ENCODE results near the gene MAP2.

The MAP2 gene

DNA sequence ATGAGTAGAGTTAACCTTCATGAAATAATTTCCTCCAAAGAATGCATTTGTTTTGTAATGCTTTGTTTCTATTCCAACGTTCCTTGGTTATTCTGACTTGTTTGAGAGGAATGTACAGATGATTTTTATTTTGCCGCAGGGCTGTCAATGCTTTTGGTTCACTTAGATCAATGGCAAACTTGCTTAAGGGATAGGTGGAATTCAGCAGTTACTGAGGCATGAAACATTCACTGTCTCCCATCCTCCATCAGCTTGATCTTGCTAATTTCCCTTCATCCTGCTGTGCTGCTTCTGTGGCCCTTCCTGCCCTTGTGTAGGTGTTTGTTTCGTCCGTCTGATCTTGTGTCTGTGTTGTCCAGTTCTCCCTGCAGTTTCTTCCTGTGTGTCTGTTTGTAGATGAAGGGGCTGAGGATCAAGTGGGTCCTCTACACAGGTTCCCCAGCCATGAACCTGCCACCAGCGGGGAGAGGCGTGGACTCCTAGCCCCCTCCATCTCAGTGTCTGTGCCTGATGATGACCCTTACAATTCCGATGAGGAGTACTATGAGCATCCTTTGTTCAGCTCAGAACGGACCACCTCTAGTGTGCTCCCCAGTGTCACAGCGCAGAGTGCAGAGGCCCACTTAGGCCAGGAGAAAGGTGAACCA lies 263.6 kb downstream of the MAP2 start:
- Histone ChIP-seq H3K4me3 (no peak overlapping the region), H3K27me3 (ENCODE audit: low read depth) (peaks cover 7% of the 10 kb centered on the region; the same call in 1 of the 2 replicates), H3K4me1 (no peaks in the 10 kb centered on the region; the same call in 1 of the 2 replicates), H3K9me3 (no peaks in the 10 kb centered on the region), H3K36me3 (replicated peaks) (no peaks in the 10 kb centered on the region)
- in situ Hi-C loops (cut with MboI; ENCODE audit: low sequenced_read_pairs), result no loop called here
- no peak for DNase-seq (ENCODE audit: low spot score in 2 of 2)

GRCh38 chr2:209688385-209688784 lies 264.5 kb downstream of the MAP2 start:
- Histone ChIP-seq H3K36me3 (replicated peaks) (no peaks in the 10 kb centered on the region), H3K4me3 (no peak overlapping the region), H3K9me3 (no peaks in the 10 kb centered on the region), H3K27me3 (ENCODE audit: low read depth) (peaks cover 7% of the 10 kb centered on the region; the same call in 1 of the 2 replicates), H3K4me1 (no peaks in the 10 kb centered on the region; the same call in 1 of the 2 replicates)
- in situ Hi-C loops (cut with MboI; ENCODE audit: low sequenced_read_pairs), result no loop called here
- DNase-seq (ENCODE audit: low spot score in 2 of 2), result no peak

GRCh38 chr2:209690029-209690754 lies 266.3 kb downstream of the MAP2 start:
- Histone ChIP-seq H3K27me3 (ENCODE audit: low read depth) (peaks cover 7% of the 10 kb centered on the region; the same call in 1 of the 2 replicates), H3K4me3 (no peak overlapping the region), H3K9me3 (no peaks in the 10 kb centered on the region), H3K36me3 (replicated peaks) (no peaks in the 10 kb centered on the region), H3K4me1 (no peaks in the 10 kb centered on the region; the same call in 1 of the 2 replicates)
- in situ Hi-C loops (cut with MboI; ENCODE audit: low sequenced_read_pairs), result no loop called here
- DNase-seq (ENCODE audit: low spot score in 2 of 2), result no peak

DNA sequence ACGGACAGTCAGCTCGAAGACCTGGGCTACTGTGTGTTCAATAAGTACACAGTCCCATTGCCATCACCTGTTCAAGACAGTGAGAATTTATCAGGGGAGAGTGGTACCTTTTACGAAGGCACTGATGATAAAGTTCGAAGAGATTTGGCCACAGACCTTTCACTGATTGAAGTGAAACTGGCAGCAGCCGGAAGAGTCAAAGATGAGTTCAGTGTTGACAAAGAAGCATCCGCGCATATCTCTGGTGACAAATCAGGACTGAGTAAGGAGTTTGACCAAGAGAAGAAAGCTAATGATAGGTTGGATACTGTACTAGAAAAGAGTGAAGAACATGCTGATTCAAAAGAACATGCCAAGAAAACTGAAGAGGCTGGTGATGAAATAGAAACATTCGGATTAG lies 270.9 kb downstream of the MAP2 start:
- Histone ChIP-seq H3K4me3 (no peak overlapping the region), H3K27me3 (ENCODE audit: low read depth) (peaks cover 4% of the 10 kb centered on the region; the same call in 1 of the 2 replicates), H3K36me3 (replicated peaks) (no peaks in the 10 kb centered on the region), H3K4me1 (peaks cover 3% of the 10 kb centered on the region; the same call in 1 of the 2 replicates), H3K9me3 (no peaks in the 10 kb centered on the region)
- in situ Hi-C loops (cut with MboI; ENCODE audit: low sequenced_read_pairs), result no loop called here
- DNase-seq (ENCODE audit: low spot score in 2 of 2), result no peak

DNA sequence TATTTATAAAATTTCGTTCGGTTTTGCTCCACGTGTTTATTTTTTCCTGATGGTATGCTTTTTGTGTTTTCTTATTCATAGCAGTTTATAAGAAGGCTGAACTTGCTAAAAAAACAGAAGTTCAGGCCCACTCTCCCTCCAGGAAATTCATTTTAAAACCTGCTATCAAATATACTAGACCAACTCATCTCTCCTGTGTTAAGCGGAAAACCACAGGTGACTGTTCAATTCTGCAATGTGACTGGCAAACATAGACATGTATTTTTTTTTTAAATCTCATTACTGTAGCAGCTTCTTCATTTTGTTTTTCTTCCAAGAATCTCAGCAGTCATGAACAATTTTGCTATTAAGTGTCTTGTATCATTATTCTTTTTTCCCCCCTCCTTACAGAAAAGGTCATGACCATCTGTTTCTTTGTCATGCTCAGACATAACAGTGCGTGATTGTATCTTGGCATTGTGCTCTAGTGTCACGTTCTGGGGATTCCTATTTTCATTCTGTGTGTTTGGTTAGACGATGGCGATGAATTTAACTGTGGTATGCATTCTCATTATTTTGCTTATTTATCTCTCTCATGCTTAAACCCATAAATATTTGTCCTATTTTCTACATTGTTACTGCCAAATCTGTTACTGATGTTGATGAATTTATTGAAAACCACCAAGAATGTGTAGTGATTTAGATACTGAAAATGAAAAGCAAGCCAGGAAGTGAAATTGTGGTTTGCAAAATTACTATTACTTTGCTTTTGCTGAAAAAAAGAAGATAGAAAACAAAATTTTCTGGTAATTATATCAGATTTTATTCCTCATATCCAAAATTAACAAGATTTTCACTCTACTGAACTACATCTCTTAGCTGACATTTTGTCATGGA lies 273.2 kb downstream of the MAP2 start:
- Histone ChIP-seq H3K4me1 (peaks cover 3% of the 10 kb centered on the region; the same call in 1 of the 2 replicates), H3K36me3 (replicated peaks) (no peaks in the 10 kb centered on the region), H3K4me3 (no peak overlapping the region), H3K27me3 (ENCODE audit: low read depth) (peaks cover 4% of the 10 kb centered on the region; the same call in 1 of the 2 replicates), H3K9me3 (no peaks in the 10 kb centered on the region)
- in situ Hi-C loops (cut with MboI; ENCODE audit: low sequenced_read_pairs), result no loop called here
- peak in 1 of 2 experiments; percentile 8 for DNase-seq (ENCODE audit: low spot score in 2 of 2)

DNA sequence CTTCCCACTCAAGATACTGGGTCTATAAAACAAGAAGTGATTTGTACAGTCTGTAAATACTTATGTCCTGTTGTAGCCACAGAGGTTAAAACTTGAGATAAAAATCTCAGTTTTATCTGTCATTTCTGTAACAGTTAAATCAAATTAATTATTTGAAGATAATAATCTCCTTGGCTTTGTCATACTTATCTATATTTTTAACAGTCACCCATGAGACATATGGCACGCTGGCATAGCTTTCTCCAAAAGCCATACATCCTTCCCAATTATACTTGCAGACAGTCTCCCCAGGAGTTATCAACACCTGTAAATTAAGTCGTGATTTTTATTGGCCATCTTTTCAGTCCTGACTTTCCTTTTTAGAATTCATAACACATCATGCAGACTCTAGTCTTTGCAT lies 278.9 kb downstream of the MAP2 start:
- DNase-seq (ENCODE audit: low spot score in 2 of 2), result no peak
- Histone ChIP-seq H3K27me3 (ENCODE audit: low read depth) (peaks cover 4% of the 10 kb centered on the region; the same call in 1 of the 2 replicates), H3K4me3 (no peak overlapping the region), H3K9me3 (no peaks in the 10 kb centered on the region), H3K4me1 (no peaks in the 10 kb centered on the region), H3K36me3 (replicated peaks) (no peaks in the 10 kb centered on the region)
- in situ Hi-C loops (cut with MboI; ENCODE audit: low sequenced_read_pairs), result no loop called here

DNA sequence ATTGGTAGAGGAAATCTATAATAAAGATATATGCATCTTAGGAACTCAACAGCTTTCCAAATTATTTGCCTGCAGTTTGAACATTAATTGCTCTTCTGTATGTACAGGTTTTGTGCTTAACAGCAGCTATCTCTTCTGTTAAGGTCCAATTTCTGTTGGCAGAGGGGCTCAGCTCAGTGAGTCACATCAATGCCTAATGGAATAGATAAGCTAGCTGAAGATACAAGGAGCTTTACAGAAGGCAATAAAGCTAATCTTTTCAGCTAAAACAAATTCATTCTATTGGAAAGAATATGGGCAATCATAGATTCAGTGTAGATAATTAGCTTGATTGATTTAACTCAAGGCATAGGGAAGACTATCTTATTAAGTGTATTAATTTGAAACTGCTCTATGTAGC lies 289.4 kb downstream of the MAP2 start:
- H3K4me1 ChIP-seq, result no peaks in the 10 kb centered on the region
- no peak overlapping the region for H3K4me3 ChIP-seq
- H3K27me3 ChIP-seq (ENCODE audit: low read depth), result no peaks in the 10 kb centered on the region
- in situ Hi-C loops (cut with MboI; ENCODE audit: low sequenced_read_pairs), result no loop called here
- H3K36me3 ChIP-seq (replicated peaks), result no peaks in the 10 kb centered on the region
- no peaks in the 10 kb centered on the region for H3K9me3 ChIP-seq
- no peak for DNase-seq (ENCODE audit: low spot score in 2 of 2)

- H3K27me3 ChIP-seq (ENCODE audit: low read depth), result no peaks in the 10 kb centered on the region
- no peaks in the 10 kb centered on the region for H3K4me1 ChIP-seq
- no peaks in the 10 kb centered on the region for H3K9me3 ChIP-seq
- H3K36me3 ChIP-seq (replicated peaks), result no peaks in the 10 kb centered on the region
- DNase-seq (ENCODE audit: low spot score in 2 of 2), result no peak
- in situ Hi-C loops (cut with MboI; ENCODE audit: low sequenced_read_pairs), result no loop called here
- no peak overlapping the region for H3K4me3 ChIP-seq
Measured at GRCh38 chr2:209719034-209719433, 295.2 kb downstream of the MAP2 start.

- H3K36me3 ChIP-seq (replicated peaks), result no peaks in the 10 kb centered on the region
- in situ Hi-C loops (cut with MboI; ENCODE audit: low sequenced_read_pairs), result no loop called here
- H3K4me1 ChIP-seq, result no peaks in the 10 kb centered on the region
- no peaks in the 10 kb centered on the region for H3K9me3 ChIP-seq
- no peak for DNase-seq (ENCODE audit: low spot score in 2 of 2)
- no peaks in the 10 kb centered on the region for H3K27me3 ChIP-seq (ENCODE audit: low read depth)
- no peak overlapping the region for H3K4me3 ChIP-seq
Measured at GRCh38 chr2:209721497-209721896, 297.6 kb downstream of the MAP2 start.

DNA sequence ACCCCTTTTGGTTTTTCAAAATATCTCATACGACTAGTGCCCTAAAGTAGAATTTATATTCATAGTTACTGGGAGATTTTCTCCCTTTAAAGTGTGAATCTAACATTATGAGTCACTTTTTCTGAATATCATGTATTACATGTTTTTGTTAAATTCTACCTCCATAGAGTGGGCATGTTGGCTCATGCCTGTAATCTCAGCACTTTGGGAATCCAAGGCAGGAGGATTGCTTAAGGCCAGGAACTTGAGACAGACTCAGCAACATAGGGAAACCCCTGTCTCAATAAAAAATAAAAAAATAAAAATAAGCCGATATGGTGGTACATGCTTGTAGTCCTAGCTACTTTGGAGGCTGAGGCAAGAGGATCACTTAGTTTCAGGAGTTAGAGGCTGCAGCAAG lies 302.5 kb downstream of the MAP2 start:
- no peak for DNase-seq (ENCODE audit: low spot score in 2 of 2)
- in situ Hi-C loops (cut with MboI; ENCODE audit: low sequenced_read_pairs), result no loop called here
- no peaks in the 10 kb centered on the region for H3K36me3 ChIP-seq (replicated peaks)

DNA sequence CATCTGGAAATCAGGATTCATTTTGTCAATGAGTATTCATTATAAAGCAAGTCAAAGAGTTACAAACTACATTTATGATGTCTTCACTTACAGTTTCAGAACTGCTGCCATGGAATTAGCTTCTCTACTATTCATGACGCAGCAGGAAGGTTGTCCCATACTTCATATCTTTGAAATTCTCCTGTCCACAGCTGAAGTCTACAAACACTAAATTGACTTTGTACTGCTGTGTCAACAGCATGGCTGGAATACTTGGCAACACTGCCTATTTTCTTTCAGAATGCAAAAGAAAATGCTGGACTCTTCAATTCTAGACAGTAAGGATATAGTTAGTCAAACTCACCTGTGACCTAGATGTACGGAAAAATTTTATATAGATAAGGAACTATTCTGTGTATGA lies 303.2 kb downstream of the MAP2 start:
- H3K36me3 ChIP-seq (replicated peaks), result no peaks in the 10 kb centered on the region
- in situ Hi-C loops (cut with MboI; ENCODE audit: low sequenced_read_pairs), result no loop called here
- H3K4me1 ChIP-seq, result no peaks in the 10 kb centered on the region
- no peak for DNase-seq (ENCODE audit: low spot score in 2 of 2)
- no peaks in the 10 kb centered on the region for H3K27me3 ChIP-seq (ENCODE audit: low read depth)
- H3K9me3 ChIP-seq, result no peaks in the 10 kb centered on the region
- H3K4me3 ChIP-seq, result no peak overlapping the region

More for the DNA sequence above, 302.5 kb downstream of the MAP2 start:
- no peak overlapping the region for H3K4me3 ChIP-seq
- H3K4me1 ChIP-seq, result no peaks in the 10 kb centered on the region
- H3K27me3 ChIP-seq (ENCODE audit: low read depth), result no peaks in the 10 kb centered on the region
- no peaks in the 10 kb centered on the region for H3K9me3 ChIP-seq

DNA sequence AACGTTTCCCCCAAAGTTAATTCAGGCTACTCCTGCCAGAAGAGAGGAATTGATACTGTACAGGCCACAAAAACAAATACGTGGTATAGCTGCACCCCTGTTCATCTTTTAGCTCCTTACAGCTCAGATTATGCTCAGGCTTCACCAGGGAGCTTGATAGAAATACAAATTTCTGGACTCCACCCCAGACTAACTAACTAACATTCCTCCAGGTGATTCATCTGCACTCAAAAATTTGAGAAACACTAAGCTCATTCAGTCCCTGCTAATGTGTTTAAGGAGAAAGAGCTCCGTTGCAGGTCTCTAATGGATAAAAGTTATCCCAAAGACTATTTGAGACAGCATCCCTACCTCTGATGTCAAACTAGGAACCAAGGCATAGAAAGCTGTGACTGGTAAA lies 311.0 kb downstream of the MAP2 start:
- DNase-seq (ENCODE audit: low spot score in 2 of 2), result no peak
- H3K4me3 ChIP-seq, result no peak overlapping the region
- H3K9me3 ChIP-seq, result no peaks in the 10 kb centered on the region
- peaks cover 3% of the 10 kb centered on the region; the same call in 1 of the 2 replicates for H3K27me3 ChIP-seq (ENCODE audit: low read depth)
- H3K36me3 ChIP-seq (replicated peaks), result no peaks in the 10 kb centered on the region
- no peaks in the 10 kb centered on the region for H3K4me1 ChIP-seq
- in situ Hi-C loops (cut with MboI; ENCODE audit: low sequenced_read_pairs), result no loop called here

GRCh38 chr2:209741953-209742352 lies 318.1 kb downstream of the MAP2 start:
- no peak for DNase-seq (ENCODE audit: low spot score in 2 of 2)
- Histone ChIP-seq H3K36me3 (replicated peaks) (no peaks in the 10 kb centered on the region), H3K4me1 (no peaks in the 10 kb centered on the region), H3K9me3 (no peaks in the 10 kb centered on the region), H3K4me3 (no peak overlapping the region), H3K27me3 (ENCODE audit: low read depth) (no peaks in the 10 kb centered on the region; the same call in 1 of the 2 replicates)
- in situ Hi-C loops (cut with MboI; ENCODE audit: low sequenced_read_pairs), result no loop called here

All from HAP-1 (cell line).